Ishikawa (cell line): Measurements from ENCODE around the gene FAM3C.

Source experiments
- CEBPB ChIP-seq: IDR thresholded peaks from 2 replicates; pipeline ENCODE4 v1.6.1; 2012
- CREB1 ChIP-seq: IDR thresholded peaks from 2 replicates; pipeline ENCODE4 v1.6.1; 2012; ENCODE audit warnings: low read depth
- EGR1 ChIP-seq: IDR thresholded peaks from 2 replicates; pipeline ENCODE4 v1.6.1; 2012
- EP300 ChIP-seq: IDR thresholded peaks from 2 replicates; pipeline ENCODE4 v1.6.1; 2012; ENCODE audit warnings: borderline replicate concordance
- FOXM1 ChIP-seq: IDR thresholded peaks from 2 replicates; pipeline ENCODE4 v1.6.1; 2012; ENCODE audit warnings: low read depth, borderline replicate concordance
- MAX ChIP-seq: IDR thresholded peaks from 2 replicates; pipeline ENCODE4 v1.6.1; 2012
- NFIC ChIP-seq: IDR thresholded peaks from 2 replicates; pipeline ENCODE4 v1.6.1; 2012
- RAD21 ChIP-seq: IDR thresholded peaks from 2 replicates; pipeline ENCODE4 v1.6.1; 2012; ENCODE audit warnings: low read depth
- REST ChIP-seq: IDR thresholded peaks from 2 replicates; pipeline ENCODE4 v1.6.1; 2012; ENCODE audit warnings: low read depth, mild to moderate bottlenecking
- TAF1 ChIP-seq: IDR thresholded peaks from 2 replicates; pipeline ENCODE4 v1.6.1; 2012; ENCODE audit warnings: low read depth, mild to moderate bottlenecking
- TCF12 ChIP-seq: IDR thresholded peaks from 2 replicates; pipeline ENCODE4 v1.6.1; 2012; ENCODE audit warnings: low read depth
- TEAD4 ChIP-seq: IDR thresholded peaks from 2 replicates; pipeline ENCODE4 v1.6.1; 2012
- USF1 ChIP-seq: IDR thresholded peaks from 2 replicates; pipeline ENCODE4 v1.6.1; 2012
- YY1 ChIP-seq: IDR thresholded peaks from 2 replicates; pipeline ENCODE4 v1.6.1; 2012; ENCODE audit warnings: low read depth
- ZBTB7A ChIP-seq: IDR thresholded peaks from 2 replicates; pipeline ENCODE4 v1.6.1; 2012; ENCODE audit warnings: low read depth

Gene FAM3C

GRCh38 chr7:121414436-121414835, 18.3 kb upstream of the FAM3C start:
- no peak for TF ChIP-seq USF1
- no peak for TF ChIP-seq MAX

- TF ChIP-seq TCF12 (no peak), ZBTB7A (no peak), USF1 (no peak)
Measured at GRCh38 chr7:121411597-121411979, 15.5 kb upstream of the FAM3C start.

GRCh38 chr7:121410829-121411596, 14.9 kb upstream of the FAM3C start:
- TF ChIP-seq CREB1: no peak
- no peak for TF ChIP-seq NFIC
- no peak for TF ChIP-seq TEAD4
- no peak for TF ChIP-seq FOXM1
- no peak for TF ChIP-seq YY1
- TF ChIP-seq CEBPB: no peak
- TF ChIP-seq USF1: no peak
- TF ChIP-seq TCF12: no peak
- no peak for TF ChIP-seq MAX
- no peak for TF ChIP-seq ZBTB7A
- TF ChIP-seq RAD21: no peak
- no peak for TF ChIP-seq EGR1
- TF ChIP-seq REST: no peak

GRCh38 chr7:121406944-121407343, 10.8 kb upstream of the FAM3C start:
- TF ChIP-seq USF1 (no peak), TCF12 (no peak), ZBTB7A (no peak), TAF1 (no peak), FOXM1 (no peak), CREB1 (no peak), REST (no peak), RAD21 (no peak), NFIC (no peak), TEAD4 (no peak), EGR1 (no peak), EP300 (no peak), CEBPB (no peak), YY1 (no peak), MAX (no peak)

GRCh38 chr7:121406461-121406860, 10.4 kb upstream of the FAM3C start:
- TF ChIP-seq RAD21: no peak
- no peak for TF ChIP-seq CEBPB
- TF ChIP-seq ZBTB7A: no peak
- no peak for TF ChIP-seq YY1
- TF ChIP-seq TCF12: no peak
- TF ChIP-seq NFIC: no peak
- TF ChIP-seq FOXM1: no peak
- no peak for TF ChIP-seq CREB1
- TF ChIP-seq REST: no peak
- TF ChIP-seq EP300: no peak
- no peak for TF ChIP-seq MAX
- TF ChIP-seq TEAD4: no peak
- TF ChIP-seq TAF1: no peak
- no peak for TF ChIP-seq EGR1
- no peak for TF ChIP-seq USF1
